ENCODE measurements around the gene DDAH1.

DNA sequence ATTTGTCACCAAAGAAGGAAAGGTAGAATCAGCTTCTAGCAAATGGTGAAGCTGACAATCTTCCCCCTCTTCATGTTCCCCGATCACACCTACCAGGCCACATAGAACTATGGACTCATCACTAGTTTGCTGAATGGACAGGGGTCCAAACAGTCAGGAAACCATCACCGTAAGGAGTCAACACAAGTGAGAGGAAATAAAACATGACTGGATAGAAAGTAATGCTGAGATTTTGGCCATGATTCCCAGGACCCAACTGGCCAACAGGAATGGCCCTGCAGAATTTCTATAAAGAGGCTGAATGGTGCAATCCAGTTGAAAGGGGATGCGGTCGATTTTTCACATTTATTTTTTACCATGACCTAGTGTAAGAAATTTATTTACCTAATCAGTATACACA is 10.7 kb downstream of the DDAH1 start:
- TF ChIP-seq, protein P1, sequence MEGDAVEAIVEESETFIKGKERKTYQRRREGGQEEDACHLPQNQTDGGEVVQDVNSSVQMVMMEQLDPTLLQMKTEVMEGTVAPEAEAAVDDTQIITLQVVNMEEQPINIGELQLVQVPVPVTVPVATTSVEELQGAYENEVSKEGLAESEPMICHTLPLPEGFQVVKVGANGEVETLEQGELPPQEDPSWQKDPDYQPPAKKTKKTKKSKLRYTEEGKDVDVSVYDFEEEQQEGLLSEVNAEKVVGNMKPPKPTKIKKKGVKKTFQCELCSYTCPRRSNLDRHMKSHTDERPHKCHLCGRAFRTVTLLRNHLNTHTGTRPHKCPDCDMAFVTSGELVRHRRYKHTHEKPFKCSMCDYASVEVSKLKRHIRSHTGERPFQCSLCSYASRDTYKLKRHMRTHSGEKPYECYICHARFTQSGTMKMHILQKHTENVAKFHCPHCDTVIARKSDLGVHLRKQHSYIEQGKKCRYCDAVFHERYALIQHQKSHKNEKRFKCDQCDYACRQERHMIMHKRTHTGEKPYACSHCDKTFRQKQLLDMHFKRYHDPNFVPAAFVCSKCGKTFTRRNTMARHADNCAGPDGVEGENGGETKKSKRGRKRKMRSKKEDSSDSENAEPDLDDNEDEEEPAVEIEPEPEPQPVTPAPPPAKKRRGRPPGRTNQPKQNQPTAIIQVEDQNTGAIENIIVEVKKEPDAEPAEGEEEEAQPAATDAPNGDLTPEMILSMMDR (conservative IDR thresholded peaks at IDR 0.05; ENCODE audit: low read depth, low read length), result no peak
- TF ChIP-seq, protein P2, sequence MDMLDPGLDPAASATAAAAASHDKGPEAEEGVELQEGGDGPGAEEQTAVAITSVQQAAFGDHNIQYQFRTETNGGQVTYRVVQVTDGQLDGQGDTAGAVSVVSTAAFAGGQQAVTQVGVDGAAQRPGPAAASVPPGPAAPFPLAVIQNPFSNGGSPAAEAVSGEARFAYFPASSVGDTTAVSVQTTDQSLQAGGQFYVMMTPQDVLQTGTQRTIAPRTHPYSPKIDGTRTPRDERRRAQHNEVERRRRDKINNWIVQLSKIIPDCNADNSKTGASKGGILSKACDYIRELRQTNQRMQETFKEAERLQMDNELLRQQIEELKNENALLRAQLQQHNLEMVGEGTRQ (IDR thresholded peaks at IDR 0.05; ENCODE audit: low read depth, low read length), result no peak
